ENCODE results near the gene PPM1E.

DNA sequence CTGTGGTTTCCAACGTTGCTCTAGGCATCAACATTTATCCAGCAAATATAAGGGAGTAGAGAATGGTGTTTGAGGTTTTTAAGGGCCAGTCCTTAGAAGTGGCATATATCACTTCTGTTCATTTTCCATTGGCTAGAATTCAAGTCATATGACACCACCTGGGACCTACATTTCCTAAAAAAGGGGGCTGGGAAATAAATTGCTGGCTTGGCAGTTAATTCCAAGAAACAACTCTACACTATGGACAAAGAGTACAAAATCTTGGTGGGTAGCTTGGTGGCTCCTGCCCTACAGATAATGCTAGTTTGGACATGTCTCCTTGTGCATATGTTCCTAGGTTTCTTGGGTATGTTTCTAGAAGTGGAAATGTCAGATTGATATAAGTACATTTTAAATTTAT is 7.6 kb downstream of the PPM1E start:
- TF ChIP-seq, protein P1, sequence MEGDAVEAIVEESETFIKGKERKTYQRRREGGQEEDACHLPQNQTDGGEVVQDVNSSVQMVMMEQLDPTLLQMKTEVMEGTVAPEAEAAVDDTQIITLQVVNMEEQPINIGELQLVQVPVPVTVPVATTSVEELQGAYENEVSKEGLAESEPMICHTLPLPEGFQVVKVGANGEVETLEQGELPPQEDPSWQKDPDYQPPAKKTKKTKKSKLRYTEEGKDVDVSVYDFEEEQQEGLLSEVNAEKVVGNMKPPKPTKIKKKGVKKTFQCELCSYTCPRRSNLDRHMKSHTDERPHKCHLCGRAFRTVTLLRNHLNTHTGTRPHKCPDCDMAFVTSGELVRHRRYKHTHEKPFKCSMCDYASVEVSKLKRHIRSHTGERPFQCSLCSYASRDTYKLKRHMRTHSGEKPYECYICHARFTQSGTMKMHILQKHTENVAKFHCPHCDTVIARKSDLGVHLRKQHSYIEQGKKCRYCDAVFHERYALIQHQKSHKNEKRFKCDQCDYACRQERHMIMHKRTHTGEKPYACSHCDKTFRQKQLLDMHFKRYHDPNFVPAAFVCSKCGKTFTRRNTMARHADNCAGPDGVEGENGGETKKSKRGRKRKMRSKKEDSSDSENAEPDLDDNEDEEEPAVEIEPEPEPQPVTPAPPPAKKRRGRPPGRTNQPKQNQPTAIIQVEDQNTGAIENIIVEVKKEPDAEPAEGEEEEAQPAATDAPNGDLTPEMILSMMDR (IDR thresholded peaks at IDR 0.05; ENCODE audit: control extremely low read depth in 1 of 3, insufficient read depth in 1 of 3, low read depth in 1 of 3, low read length in 3 of 3) = no peak
- TF ChIP-seq EGR1 (IDR thresholded peaks at IDR 0.05; ENCODE audit: borderline replicate concordance, low read depth, low read length) (no peak), POLR2A (IDR thresholded peaks at IDR 0.05; ENCODE audit: control extremely low read depth in 1 of 2, low read depth in 2 of 2, low read length in 2 of 2) (no peak), MAFK (IDR thresholded peaks at IDR 0.05; ENCODE audit: low read depth, low read length) (no peak), EZH2 (IDR thresholded peaks at IDR 0.05; ENCODE audit: low read depth, low read length, severe bottlenecking) (no peak), TAF1 (IDR thresholded peaks at IDR 0.05; ENCODE audit: low read depth, low read length) (no peak), RFX5 (IDR thresholded peaks at IDR 0.05; ENCODE audit: borderline replicate concordance, low read depth, low read length) (no peak), SIN3A (conservative IDR thresholded peaks at IDR 0.05 in 1 of 2, IDR thresholded peaks at IDR 0.05 in 1 of 2; ENCODE audit: low read depth in 1 of 2, low read length in 2 of 2) (no peak)

Data from H1 (cell line).